BE2C (cell line): ENCODE measurements around the gene JUP.

Source experiments
- DNase-seq: peaks from one replicate; pipeline ENCODE4 v3.0.0-alpha.2; 2020
- H3K27me3 ChIP-seq: fragments of 250-450 bp; sonication (Bioruptor Pico); 2 replicates; pipeline ENCODE4 v1.5.1; 2020; ENCODE audit warnings: mild to moderate bottlenecking
- H3K36me3 ChIP-seq: fragments of 250-450 bp; sonication (Bioruptor Pico); 2 replicates; pipeline ENCODE4 v1.5.1; 2020; ENCODE audit warnings: mild to moderate bottlenecking
- H3K4me1 ChIP-seq: fragments of 250-450 bp; sonication (Bioruptor Pico); 2 replicates; pipeline ENCODE4 v1.5.1; 2020
- H3K4me3 ChIP-seq: 2 replicates; pipeline ENCODE4 v1.5.1; 2011; ENCODE audit warnings: low read depth, low read length
- H3K9me3 ChIP-seq: fragments of 250-450 bp; sonication (Bioruptor Pico); 2 replicates; pipeline ENCODE4 v1.5.1; 2020
- CTCF ChIP-seq: IDR thresholded peaks from 2 replicates; pipeline ENCODE4 v1.5.1; 2012; ENCODE audit warnings: mild to moderate bottlenecking, low read depth, low read length

Gene JUP

GRCh38 chr17:41737680-41738023, 48.9 kb downstream of the JUP start:
- H3K36me3 ChIP-seq = no peaks in the 10 kb centered on the region
- H3K27me3 ChIP-seq = peaks cover 44% of the 10 kb centered on the region
- H3K9me3 ChIP-seq = no peaks in the 10 kb centered on the region
- peaks cover 5% of the 10 kb centered on the region for H3K4me1 ChIP-seq
- TF ChIP-seq CTCF = no peak
- no peak for DNase-seq
- H3K4me3 ChIP-seq = no peak overlapping the region

GRCh38 chr17:41736983-41737679, 49.4 kb downstream of the JUP start:
- TF ChIP-seq CTCF = no peak
- H3K27me3 ChIP-seq = peaks cover 50% of the 10 kb centered on the region
- H3K4me3 ChIP-seq = no peak overlapping the region
- peaks cover 5% of the 10 kb centered on the region for H3K4me1 ChIP-seq
- no peak for DNase-seq
- no peaks in the 10 kb centered on the region for H3K36me3 ChIP-seq
- no peaks in the 10 kb centered on the region for H3K9me3 ChIP-seq

GRCh38 chr17:41735744-41736143, 50.8 kb downstream of the JUP start:
- no peak for TF ChIP-seq CTCF
- Histone ChIP-seq H3K27me3 (peaks cover 61% of the 10 kb centered on the region), H3K4me3 (no peak overlapping the region), H3K4me1 (peaks cover 5% of the 10 kb centered on the region), H3K9me3 (no peaks in the 10 kb centered on the region), H3K36me3 (no peaks in the 10 kb centered on the region)
- no peak for DNase-seq

- Histone ChIP-seq H3K27me3 (peaks cover 64% of the 10 kb centered on the region), H3K9me3 (no peaks in the 10 kb centered on the region), H3K4me1 (peaks cover 5% of the 10 kb centered on the region), H3K36me3 (no peaks in the 10 kb centered on the region), H3K4me3 (peak overlapping the region; percentile 52)
- no peak for TF ChIP-seq CTCF
- no peak for DNase-seq
These were observed 51.6 kb downstream of the JUP start for GRCh38 chr17:41734949-41735313.

GRCh38 chr17:41734139-41734948, 52.2 kb downstream of the JUP start, which contains the start of gene HAP1:
Gene HAP1 (minus strand): TSS chr17:41734643. CDS start chr17:41734634, 9 bp downstream.
- peak; percentile 48 for DNase-seq
- Histone ChIP-seq H3K9me3 (no peaks in the 10 kb centered on the region), H3K4me3 (peak within 1 kb of the TSS; percentile 52), H3K4me1 (peaks cover 5% of the 10 kb centered on the region), H3K27me3 (peaks cover 64% of the 10 kb centered on the region), H3K36me3 (no peaks in the 10 kb centered on the region)
- TF ChIP-seq CTCF = no peak
